ENCODE measurements around the gene ARG2. TPM values are rescaled to one million over a fixed set of nuclear protein-coding genes. Genes with fewer than 3 reads are reported as not detected.
A peak's percentile ranks its signal among the peaks of the same experiment; 100 is the strongest.

ARG2 gene
- polyA plus RNA-seq, 12 donors = 0.98 to 4.1 (median 2.4) TPM; not detected in 2

- no peak for DNase-seq
Observed at GRCh38 chr14:67633451-67634147, 13.9 kb downstream of the ARG2 start.

GRCh38 chr14:67636361-67636919 is 16.7 kb downstream of the ARG2 start:
- DNase-seq = no peak

GRCh38 chr14:67638642-67639041 is 18.9 kb downstream of the ARG2 start:
- DNase-seq = no peak

- no peak for DNase-seq
Observed at GRCh38 chr14:67641480-67641879, 21.8 kb downstream of the ARG2 start.

GRCh38 chr14:67641902-67642749 is 22.4 kb downstream of the ARG2 start:
- DNase-seq = no peak

- no peak for DNase-seq
Observed at GRCh38 chr14:67643713-67644112, 24.0 kb downstream of the ARG2 start.

- no peak for DNase-seq
Observed at GRCh38 chr14:67644428-67644827, 24.7 kb downstream of the ARG2 start.

- no peak for DNase-seq
Observed at GRCh38 chr14:67645414-67645813, 25.7 kb downstream of the ARG2 start.

- no peak for DNase-seq
Observed at GRCh38 chr14:67646131-67646530, 26.4 kb downstream of the ARG2 start.

GRCh38 chr14:67650151-67650550 is 30.4 kb downstream of the ARG2 start:
- no peak for DNase-seq

- DNase-seq = no peak
Observed at GRCh38 chr14:67650694-67651093, 31.0 kb downstream of the ARG2 start.

GRCh38 chr14:67652189-67652588 is 32.5 kb downstream of the ARG2 start:
- DNase-seq = no peak

- DNase-seq = no peak
Observed at GRCh38 chr14:67653651-67654280, 34.0 kb downstream of the ARG2 start.

- no peak for DNase-seq
Observed at GRCh38 chr14:67663633-67664032, 43.9 kb downstream of the ARG2 start.

GRCh38 chr14:67665868-67666267 is 46.1 kb downstream of the ARG2 start:
- DNase-seq = no peak

- DNase-seq = peak; percentile 25
Observed at GRCh38 chr14:67666750-67667449, 47.2 kb downstream of the ARG2 start.

GRCh38 chr14:67668559-67668958 is 48.8 kb downstream of the ARG2 start:
- no peak for DNase-seq

- no peak for DNase-seq
Observed at GRCh38 chr14:67673451-67673850, 53.7 kb downstream of the ARG2 start.

- peak; percentile 57 for DNase-seq
Observed at GRCh38 chr14:67674139-67674479, 54.4 kb downstream of the ARG2 start.

GRCh38 chr14:67674480-67675218 is 54.9 kb downstream of the ARG2 start, which contains the start of gene VTI1B:
Gene VTI1B, minus strand, starts transcription at chr14:67674632. Its CDS starts 143 bp downstream, at chr14:67674489.
- peak; percentile 91 for DNase-seq

GRCh38 chr14:67675219-67675582 is 55.5 kb downstream of the ARG2 start:
- no peak for DNase-seq
